Retinal pigment epithelial cell (primary cell): Measurements from ENCODE around the gene APOA4.

Experiments used
- DNase-seq: peaks from one replicate; pipeline ENCODE4 v3.0.0-alpha.2; 2010; ENCODE audit warnings: low read depth
- H3K4me3 ChIP-seq: 2 replicates; pipeline ENCODE4 v1.5.1; 2011; ENCODE audit warnings: mild to moderate bottlenecking, low read length, control low read depth, moderate library complexity
- TF ChIP-seq, protein P1 (sequence below): conservative IDR thresholded peaks from 2 replicates; pipeline ENCODE4 v1.5.1; 2011; ENCODE audit warnings: low read depth, low read length, control low read depth, inconsistent platforms

Gene APOA4

DNA sequence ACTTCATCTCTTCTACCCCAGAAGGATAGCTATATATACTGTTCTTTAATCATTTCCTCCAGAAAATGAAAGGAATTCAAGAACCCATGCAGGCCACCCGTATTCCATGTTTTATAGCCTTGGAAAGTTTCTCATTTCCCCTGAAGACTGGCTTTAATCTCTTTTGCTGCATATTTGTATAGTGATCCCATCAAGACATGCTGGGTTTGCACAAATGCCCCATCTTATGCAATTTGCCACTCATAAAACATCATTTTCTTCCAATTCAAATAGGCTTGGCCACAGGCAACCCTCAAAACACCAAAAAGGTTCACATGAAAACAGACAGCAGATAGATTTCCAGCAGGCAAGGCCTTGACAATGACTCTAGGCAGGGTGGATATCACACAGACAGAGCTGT lies 42.6 kb upstream of the APOA4 start:
- TF ChIP-seq, protein P1, sequence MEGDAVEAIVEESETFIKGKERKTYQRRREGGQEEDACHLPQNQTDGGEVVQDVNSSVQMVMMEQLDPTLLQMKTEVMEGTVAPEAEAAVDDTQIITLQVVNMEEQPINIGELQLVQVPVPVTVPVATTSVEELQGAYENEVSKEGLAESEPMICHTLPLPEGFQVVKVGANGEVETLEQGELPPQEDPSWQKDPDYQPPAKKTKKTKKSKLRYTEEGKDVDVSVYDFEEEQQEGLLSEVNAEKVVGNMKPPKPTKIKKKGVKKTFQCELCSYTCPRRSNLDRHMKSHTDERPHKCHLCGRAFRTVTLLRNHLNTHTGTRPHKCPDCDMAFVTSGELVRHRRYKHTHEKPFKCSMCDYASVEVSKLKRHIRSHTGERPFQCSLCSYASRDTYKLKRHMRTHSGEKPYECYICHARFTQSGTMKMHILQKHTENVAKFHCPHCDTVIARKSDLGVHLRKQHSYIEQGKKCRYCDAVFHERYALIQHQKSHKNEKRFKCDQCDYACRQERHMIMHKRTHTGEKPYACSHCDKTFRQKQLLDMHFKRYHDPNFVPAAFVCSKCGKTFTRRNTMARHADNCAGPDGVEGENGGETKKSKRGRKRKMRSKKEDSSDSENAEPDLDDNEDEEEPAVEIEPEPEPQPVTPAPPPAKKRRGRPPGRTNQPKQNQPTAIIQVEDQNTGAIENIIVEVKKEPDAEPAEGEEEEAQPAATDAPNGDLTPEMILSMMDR, result no peak
- no peak overlapping the region for H3K4me3 ChIP-seq
- DNase-seq, result no peak

DNA sequence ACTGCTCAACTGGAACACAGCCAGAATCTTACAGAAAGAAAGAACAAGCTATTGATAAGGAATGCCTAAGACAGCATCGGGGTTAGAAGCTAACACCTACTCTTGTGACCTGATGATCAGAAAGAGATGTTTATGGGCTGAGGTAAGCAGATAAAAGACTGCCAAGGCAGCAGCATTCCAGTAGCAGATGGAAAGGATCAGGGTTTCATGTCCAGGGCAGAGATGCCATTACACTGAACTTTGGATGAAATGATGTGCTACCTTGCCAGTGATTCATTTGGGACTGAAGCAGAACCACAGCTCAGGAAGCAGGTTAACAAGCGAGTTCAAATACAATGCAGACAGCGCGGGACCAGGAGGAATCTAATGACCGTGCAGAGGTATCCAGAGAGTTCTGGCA lies 41.4 kb upstream of the APOA4 start:
- H3K4me3 ChIP-seq, result no peak overlapping the region
- DNase-seq, result no peak
- TF ChIP-seq, protein P1, result no peak

DNA sequence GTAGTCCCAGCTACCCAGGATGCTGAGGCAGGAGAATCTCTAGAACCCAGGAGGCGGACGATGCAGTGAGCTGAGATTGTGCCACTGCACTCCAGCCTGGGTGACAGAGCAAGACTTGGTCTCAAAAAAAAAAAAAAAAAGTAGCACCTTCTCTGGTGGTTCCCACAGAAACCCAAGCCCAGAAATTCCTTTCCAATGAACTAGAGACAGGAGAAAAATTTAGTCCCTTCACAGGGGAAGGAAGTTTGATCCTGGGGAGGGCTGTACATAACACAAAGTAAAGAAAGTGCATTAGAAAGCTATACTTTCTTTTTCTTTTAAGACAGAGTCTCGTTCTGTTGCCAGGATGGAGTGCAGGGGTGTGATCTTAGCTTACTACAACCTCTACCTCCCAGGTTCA lies 39.8 kb upstream of the APOA4 start:
- TF ChIP-seq, protein P1, result no peak
- no peak overlapping the region for H3K4me3 ChIP-seq
- DNase-seq, result no peak

DNA sequence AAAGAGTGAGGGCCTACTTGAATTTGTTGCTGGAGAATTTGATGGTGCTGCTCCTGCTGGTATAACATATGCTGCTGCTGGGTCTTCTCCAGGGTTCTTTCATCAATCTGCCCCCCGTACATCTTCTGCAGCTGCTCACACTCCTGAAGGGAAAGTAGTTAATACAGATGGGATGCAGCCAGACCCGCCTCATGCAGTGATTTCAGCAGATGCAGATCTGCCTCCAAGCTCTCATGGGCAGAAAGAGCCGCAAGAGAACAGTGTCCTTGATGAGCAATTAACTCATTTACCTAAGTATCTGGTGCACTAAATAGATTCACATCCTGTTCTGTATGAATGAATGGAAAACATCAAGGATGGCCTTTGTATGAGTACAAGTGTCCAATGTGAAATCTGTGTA lies 39.1 kb upstream of the APOA4 start:
- TF ChIP-seq, protein P1, result no peak
- no peak for DNase-seq

DNA sequence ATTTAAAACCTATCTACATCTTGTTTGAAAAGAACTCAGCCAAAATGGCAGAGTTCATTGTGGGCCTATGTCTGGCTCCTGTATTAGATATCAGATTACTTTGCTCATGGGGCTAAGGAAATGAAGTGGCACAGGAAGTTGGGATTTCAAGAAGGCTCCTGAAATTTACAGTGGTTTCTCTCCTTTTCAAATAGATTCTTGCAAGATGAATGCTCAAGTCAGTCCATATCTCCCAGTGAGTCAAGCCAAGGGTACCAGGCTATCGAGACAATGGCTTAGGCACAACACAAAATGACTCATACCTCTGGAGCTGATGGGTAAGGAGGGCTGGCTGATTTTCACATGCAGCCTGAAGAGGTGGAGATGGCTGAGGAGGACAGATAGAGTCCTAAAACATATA lies 38.4 kb upstream of the APOA4 start:
- H3K4me3 ChIP-seq, result no peak overlapping the region
- no peak for DNase-seq
- TF ChIP-seq, protein P1, result no peak

More for the DNA sequence above, 39.1 kb upstream of the APOA4 start:
- H3K4me3 ChIP-seq, result no peak overlapping the region

DNA sequence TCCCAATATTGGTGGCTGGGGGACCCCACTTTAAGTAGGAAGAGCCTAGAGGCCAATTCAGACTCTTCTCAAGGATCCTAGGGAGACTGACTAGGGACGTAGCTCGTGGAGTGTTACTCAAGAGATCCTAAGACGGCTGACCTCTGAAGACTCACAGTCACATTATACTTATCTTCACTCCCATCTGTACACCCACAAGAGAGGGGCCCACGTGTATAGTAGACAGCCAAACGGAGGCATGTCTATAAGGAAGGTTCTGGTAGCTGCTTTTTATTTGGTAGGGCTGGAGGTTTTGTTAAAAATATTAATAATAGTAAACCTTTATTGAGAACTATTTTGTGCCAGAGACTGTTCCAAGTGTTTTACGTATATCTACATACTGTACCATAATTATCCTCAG lies 37.2 kb upstream of the APOA4 start:
- no peak for DNase-seq
- TF ChIP-seq, protein P1, result no peak
- no peak overlapping the region for H3K4me3 ChIP-seq

DNA sequence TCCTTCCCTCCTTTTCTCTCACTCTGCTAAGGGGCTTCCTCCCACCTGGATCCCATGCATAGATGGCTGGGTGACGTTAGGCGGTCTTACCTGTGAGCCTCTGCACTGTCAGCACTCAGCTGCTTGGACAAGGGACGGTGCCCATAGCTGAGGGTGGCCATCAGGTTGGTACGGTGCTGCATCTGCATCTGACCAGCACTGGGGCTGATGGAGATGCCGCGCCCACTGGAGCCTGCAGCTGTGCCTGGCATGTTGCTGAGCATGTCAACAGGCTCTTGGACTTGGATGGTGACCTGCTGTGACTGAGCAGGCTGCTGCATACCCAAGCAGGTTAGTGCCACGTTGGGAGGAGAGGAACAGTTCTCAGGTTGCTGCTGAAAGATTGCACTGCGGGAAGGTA lies 36.1 kb upstream of the APOA4 start:
- TF ChIP-seq, protein P1, result no peak
- no peak overlapping the region for H3K4me3 ChIP-seq
- no peak for DNase-seq
